ENCODE data around the gene SLC35G6. TPM values are rescaled to one million over a fixed set of nuclear protein-coding genes. Genes with fewer than 3 reads are reported as not detected.
"Not testable (repeated sequence)": the region's sequence is repeated elsewhere in the genome, so short reads cannot be mapped to it uniquely, and the experiment has no call there.

The SLC35G6 gene
- total and polyA plus RNA-seq, 3 donors from 2014 or later: 1.8 to 3.9 (median 3.9) TPM

DNA sequence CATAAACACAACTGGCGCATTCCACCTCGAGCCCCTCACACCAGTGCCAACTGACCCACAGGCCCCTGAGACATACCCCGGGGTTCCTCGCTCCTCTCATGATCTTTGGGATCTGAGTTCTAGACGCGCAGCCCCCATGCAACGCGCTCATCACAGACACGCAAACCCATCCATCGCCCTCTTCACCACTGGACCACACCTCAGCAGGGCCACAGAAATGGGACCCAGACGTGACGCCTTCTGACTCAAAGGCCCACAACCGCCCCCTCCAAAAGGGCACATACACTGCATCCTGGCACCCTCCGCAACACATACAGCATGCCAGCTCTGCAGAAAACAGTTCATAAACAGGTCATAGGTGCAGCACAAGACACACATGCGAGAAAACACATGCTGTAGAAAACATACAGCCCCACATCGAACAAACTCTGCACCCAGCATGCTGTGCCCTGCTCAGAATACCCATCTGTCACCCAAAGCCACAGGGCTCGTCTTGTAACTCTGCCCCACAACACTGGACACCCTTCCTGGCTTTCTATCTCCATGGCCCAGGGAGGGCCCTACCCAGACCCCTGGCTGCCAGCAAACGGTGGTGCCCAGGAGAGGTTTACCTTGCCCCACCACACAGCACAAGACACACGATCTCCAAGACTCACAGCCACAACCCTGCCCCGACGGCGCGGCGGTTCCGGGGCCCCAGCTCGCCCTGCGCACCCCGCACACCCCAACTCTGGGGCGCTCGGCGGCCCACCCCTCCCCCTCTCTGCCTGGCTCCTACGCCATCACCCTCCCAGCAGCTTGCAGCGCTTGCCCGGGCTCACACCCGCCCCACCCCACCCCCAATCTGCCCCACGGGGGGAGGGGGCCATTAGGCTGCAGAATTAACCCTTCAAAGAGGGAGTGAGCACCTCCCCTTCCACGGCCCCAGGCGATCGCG lies 2.7 kb upstream of the SLC35G6 start:
- 18 to 21% methylated on average over 31 of the region's 40 CpGs for WGBS, 2 donors
- peak overlapping the region; percentile 100 for H3K27ac ChIP-seq
- peaks cover 27% of the 10 kb centered on the region for H3K4me1 ChIP-seq
- intact Hi-C loops (cut with DNase I; ENCODE audit: low total_unique reads): no loop called here
- H3K4me3 ChIP-seq: peak overlapping the region; percentile 93 to 95
- no peaks in the 10 kb centered on the region for H3K36me3 ChIP-seq (ENCODE audit: low read depth, missing control alignments)
- DNase-seq: peak; percentile 62
- H3K27me3 ChIP-seq: no peaks in the 10 kb centered on the region
- no peak for TF ChIP-seq POLR2A (IDR thresholded peaks at IDR 0.05)
- TF ChIP-seq CTCF (IDR thresholded peaks at IDR 0.05): no peak
- H3K9me3 ChIP-seq: no peaks in the 10 kb centered on the region

GRCh38 chr17:7479213-7480088 lies 1.8 kb upstream of the SLC35G6 start, which contains the start of gene ZBTB4:
ZBTB4 (minus strand) TSS chr17:7479631; CDS start chr17:7466801, 12,830 bp downstream.
- no peaks in the 10 kb centered on the region for H3K27me3 ChIP-seq
- peaks cover 27% of the 10 kb centered on the region for H3K4me1 ChIP-seq
- peak within 1 kb of the TSS; percentile 100 for H3K27ac ChIP-seq
- WGBS, 2 donors: 0% methylated on average over 45 of the region's 92 CpGs; no CpG with 5 or more reads in 1 of the 2 donors
- intact Hi-C loops (cut with DNase I; ENCODE audit: low total_unique reads): no loop called here
- no peaks in the 10 kb centered on the region for H3K36me3 ChIP-seq (ENCODE audit: low read depth, missing control alignments)
- peak within 1 kb of the TSS; percentile 93 to 95 for H3K4me3 ChIP-seq
- DNase-seq: peak; percentile 60
- H3K9me3 ChIP-seq: no peaks in the 10 kb centered on the region
- TF ChIP-seq POLR2A (IDR thresholded peaks at IDR 0.05) (no peak), CTCF (IDR thresholded peaks at IDR 0.05) (no peak)

GRCh38 chr17:7480089-7480384 lies 1.2 kb upstream of the SLC35G6 start:
- Histone ChIP-seq H3K36me3 (ENCODE audit: low read depth, missing control alignments) (no peaks in the 10 kb centered on the region), H3K27me3 (no peaks in the 10 kb centered on the region), H3K4me1 (peaks cover 27% of the 10 kb centered on the region), H3K4me3 (peak overlapping the region; percentile 93 to 95), H3K27ac (peak overlapping the region; percentile 88 to 100), H3K9me3 (no peaks in the 10 kb centered on the region)
- WGBS, 2 donors: 1 to 20% methylated on average over 2 to 8 of the region's 8 CpGs
- TF ChIP-seq CTCF (IDR thresholded peaks at IDR 0.05) (no peak), POLR2A (IDR thresholded peaks at IDR 0.05) (no peak)
- no peak for DNase-seq
- intact Hi-C loops (cut with DNase I; ENCODE audit: low total_unique reads): no loop called here

- peaks cover 28% of the 10 kb centered on the region for H3K4me1 ChIP-seq
- H3K36me3 ChIP-seq (ENCODE audit: low read depth, missing control alignments); intact Hi-C loops (cut with DNase I; ENCODE audit: low total_unique reads); H3K27me3 ChIP-seq; H3K4me3 ChIP-seq; DNase-seq; H3K9me3 ChIP-seq: not testable (repeated sequence)
- H3K27ac ChIP-seq: peak overlapping the region; percentile 34 to 99
- 83 to 88% methylated on average over 26 to 31 of the region's 31 CpGs for WGBS, 2 donors
Observed at GRCh38 chr17:7481842-7482741, 846 bp downstream of the SLC35G6 start.

- DNase-seq; intact Hi-C loops (cut with DNase I; ENCODE audit: low total_unique reads); H3K27me3 ChIP-seq; H3K36me3 ChIP-seq (ENCODE audit: low read depth, missing control alignments); H3K9me3 ChIP-seq: not testable (repeated sequence)
- Histone ChIP-seq H3K4me3 (peak overlapping the region; percentile 71 to 78), H3K27ac (peak overlapping the region; percentile 98 to 99), H3K4me1 (peaks cover 29% of the 10 kb centered on the region)
- 50 to 51% methylated on average over 4 to 6 of the region's 6 CpGs for WGBS, 2 donors
Observed at GRCh38 chr17:7482742-7483088, 1.5 kb downstream of the SLC35G6 start.

Data from testis (tissue), 3 donors.